ENCODE results near the gene ZNF555. TPM values are rescaled to one million over a fixed set of nuclear protein-coding genes. Genes with fewer than 3 reads are reported as not detected.

The ZNF555 gene
- total and polyA plus RNA-seq, 10 of the 15 experiments (the other 5 are each of a cell fraction or from before 2014, with no cell fraction given) = 0.58 to 1.9 (median 1.2) TPM

DNA sequence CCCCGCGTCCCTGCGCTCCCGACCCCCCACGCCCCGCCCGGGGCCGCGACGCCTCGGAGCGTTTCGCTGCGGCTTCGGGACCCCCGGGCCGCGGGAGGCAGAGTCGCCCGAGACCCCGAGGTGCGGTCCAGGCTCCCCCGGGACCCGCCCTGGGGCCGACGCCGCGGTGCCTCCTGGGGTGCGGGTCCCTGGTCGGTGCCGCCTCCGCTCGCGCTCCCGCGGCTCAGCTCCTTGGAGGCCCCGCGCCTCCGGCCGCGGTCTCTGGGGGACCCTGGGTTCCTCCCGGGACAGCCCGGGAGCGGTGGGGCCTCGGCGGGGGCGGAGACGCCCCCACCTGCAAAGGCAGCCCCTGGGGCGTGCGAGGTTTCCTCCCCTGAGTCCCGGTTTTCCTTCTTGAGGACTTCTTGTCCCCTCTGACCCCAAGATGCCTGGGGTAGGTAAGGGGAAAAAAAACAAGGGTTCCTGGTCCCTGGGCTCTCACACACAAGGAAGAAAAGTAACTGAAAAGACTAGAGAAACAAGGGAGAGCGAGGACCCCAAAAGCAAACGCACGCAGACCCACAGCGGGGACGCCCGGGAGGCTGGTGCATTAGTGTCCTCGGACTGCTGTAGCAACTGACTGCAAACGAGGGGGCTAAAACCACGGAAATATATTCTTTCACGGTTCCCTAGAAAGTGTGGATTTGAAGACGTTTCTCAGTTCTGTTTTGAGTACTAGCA lies 740 bp downstream of the ZNF555 start:
- peak in 1 of 2 experiments; percentile 48; a peak in 1 of 3 replicates for TF ChIP-seq EGR1 (IDR thresholded peaks at IDR 0.05; ENCODE audit: borderline replicate concordance in 1 of 2, low read depth in 2 of 2, low read length in 2 of 2)
- no peak for TF ChIP-seq CBX5 (IDR thresholded peaks at IDR 0.05; ENCODE audit: low read depth)
- BruUV-seq (replicated peaks) = TSS peak; percentile 55
- intact Hi-C loops (cut with micrococcal nuclease; ENCODE audit: unreplicated experiment) = no loop called here

DNA sequence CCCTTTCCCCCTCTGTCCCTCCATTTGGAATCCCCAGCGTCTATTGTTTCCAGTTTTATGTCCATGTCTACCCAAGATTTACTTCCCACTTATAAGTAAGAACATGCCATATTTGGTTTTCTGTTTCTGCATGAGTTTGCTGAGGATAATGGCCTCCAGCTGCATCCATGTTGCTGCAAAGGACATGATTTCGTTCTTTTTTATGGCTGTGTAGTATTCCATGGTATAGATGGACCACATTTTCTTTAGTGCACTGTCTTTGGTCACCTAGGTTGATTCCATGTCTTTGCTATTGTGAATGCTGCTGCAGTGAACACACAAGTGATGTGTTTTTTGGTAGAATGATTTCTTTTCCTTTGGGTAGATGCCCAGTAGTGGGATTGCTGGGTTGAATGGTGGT lies 3.8 kb downstream of the ZNF555 start:
- SMC1A ChIA-PET (ENCODE audit: uncharacterized antibody, unreplicated experiment) = no interaction called here
- no peak overlapping the region for H3K9ac ChIP-seq (ENCODE audit: control insufficient read depth, insufficient read depth, low read length)
- FAIRE-seq (no peak), ATAC-seq (no peak), DNase-seq (ENCODE audit: low read depth, low spot score) (no peak)
- H3K27ac ChIP-seq (ENCODE audit: control insufficient read depth, insufficient read depth) = no peak overlapping the region
- in situ Hi-C loops (cut with MboI) (no loop called here), intact Hi-C loops (cut with micrococcal nuclease; ENCODE audit: unreplicated experiment) (no loop called here)
- RAD21 ChIA-PET (ENCODE audit: unreplicated experiment) = no interaction called here
- CTCF ChIA-PET = no interaction called here
- H3K36me3 ChIP-seq (ENCODE audit: control insufficient read depth in 2 of 2, insufficient read depth in 2 of 2, low read length in 1 of 2) = no peaks in the 10 kb centered on the region
- H2AFZ ChIP-seq (ENCODE audit: control insufficient read depth, low read depth, low read length) = no peak overlapping the region
- H3K79me2 ChIP-seq (ENCODE audit: control insufficient read depth, insufficient read depth, low read length) = peaks cover 2% of the 10 kb centered on the region
- H3K27me3 ChIP-seq (replicated peaks in 1 of 2; ENCODE audit: control insufficient read depth in 2 of 2, insufficient read depth in 2 of 2, low read length in 1 of 2) = no peaks in the 10 kb centered on the region
- H3K4me1 ChIP-seq (ENCODE audit: control insufficient read depth, insufficient read depth, low read length) = peaks cover 3% of the 10 kb centered on the region; the same call in 1 of the 2 replicates
- no peaks in the 10 kb centered on the region for H4K20me1 ChIP-seq (ENCODE audit: control insufficient read depth, insufficient read depth)
- BruUV-seq (replicated peaks) = no TSS peak
- H3K9me3 ChIP-seq (replicated peaks; ENCODE audit: control insufficient read depth, insufficient read depth, low read length) = peaks cover 10% of the 10 kb centered on the region
- H3K4me2 ChIP-seq (ENCODE audit: control insufficient read depth, insufficient read depth) = no peak overlapping the region
- POLR2A ChIA-PET = no interaction called here
- H3K4me3 ChIP-seq = no peak overlapping the region
- 91% methylated on average over 2 of the region's 2 CpGs for WGBS (ENCODE audit: insufficient coverage, insufficient replicate concordance, low lambda C conversion rate, missing lambda C conversion rate)
- TF ChIP-seq POU2F2 (IDR thresholded peaks at IDR 0.05; ENCODE audit: borderline replicate concordance, low read depth, low read length) (no peak), ESRRA (IDR thresholded peaks at IDR 0.05; ENCODE audit: low read length) (no peak), BMI1 (IDR thresholded peaks at IDR 0.05; ENCODE audit: borderline replicate concordance) (no peak), HCFC1 (IDR thresholded peaks at IDR 0.05; ENCODE audit: low read length) (no peak), WRNIP1 (IDR thresholded peaks at IDR 0.05; ENCODE audit: borderline replicate concordance, low read depth, low read length) (no peak), SP1 (IDR thresholded peaks at IDR 0.05; ENCODE audit: low read depth, low read length) (no peak), RUNX3 (IDR thresholded peaks at IDR 0.05; ENCODE audit: low read length) (no peak), SIN3A (IDR thresholded peaks at IDR 0.05; ENCODE audit: low read depth, low read length) (no peak)
- TF ChIP-seq, protein P1, sequence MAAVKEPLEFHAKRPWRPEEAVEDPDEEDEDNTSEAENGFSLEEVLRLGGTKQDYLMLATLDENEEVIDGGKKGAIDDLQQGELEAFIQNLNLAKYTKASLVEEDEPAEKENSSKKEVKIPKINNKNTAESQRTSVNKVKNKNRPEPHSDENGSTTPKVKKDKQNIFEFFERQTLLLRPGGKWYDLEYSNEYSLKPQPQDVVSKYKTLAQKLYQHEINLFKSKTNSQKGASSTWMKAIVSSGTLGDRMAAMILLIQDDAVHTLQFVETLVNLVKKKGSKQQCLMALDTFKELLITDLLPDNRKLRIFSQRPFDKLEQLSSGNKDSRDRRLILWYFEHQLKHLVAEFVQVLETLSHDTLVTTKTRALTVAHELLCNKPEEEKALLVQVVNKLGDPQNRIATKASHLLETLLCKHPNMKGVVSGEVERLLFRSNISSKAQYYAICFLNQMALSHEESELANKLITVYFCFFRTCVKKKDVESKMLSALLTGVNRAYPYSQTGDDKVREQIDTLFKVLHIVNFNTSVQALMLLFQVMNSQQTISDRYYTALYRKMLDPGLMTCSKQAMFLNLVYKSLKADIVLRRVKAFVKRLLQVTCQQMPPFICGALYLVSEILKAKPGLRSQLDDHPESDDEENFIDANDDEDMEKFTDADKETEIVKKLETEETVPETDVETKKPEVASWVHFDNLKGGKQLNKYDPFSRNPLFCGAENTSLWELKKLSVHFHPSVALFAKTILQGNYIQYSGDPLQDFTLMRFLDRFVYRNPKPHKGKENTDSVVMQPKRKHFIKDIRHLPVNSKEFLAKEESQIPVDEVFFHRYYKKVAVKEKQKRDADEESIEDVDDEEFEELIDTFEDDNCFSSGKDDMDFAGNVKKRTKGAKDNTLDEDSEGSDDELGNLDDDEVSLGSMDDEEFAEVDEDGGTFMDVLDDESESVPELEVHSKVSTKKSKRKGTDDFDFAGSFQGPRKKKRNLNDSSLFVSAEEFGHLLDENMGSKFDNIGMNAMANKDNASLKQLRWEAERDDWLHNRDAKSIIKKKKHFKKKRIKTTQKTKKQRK (IDR thresholded peaks at IDR 0.05; ENCODE audit: low read depth, low read length) = no peak

More for the DNA sequence above, 740 bp downstream of the ZNF555 start:
- no peaks in the 10 kb centered on the region for H4K20me1 ChIP-seq (ENCODE audit: control insufficient read depth, insufficient read depth)
- peak overlapping the region; percentile 71; the same call in 1 of the 2 replicates for H3K9ac ChIP-seq (ENCODE audit: control insufficient read depth, insufficient read depth, low read length)
- FAIRE-seq (no peak), DNase-seq (ENCODE audit: low read depth, low spot score) (no peak), ATAC-seq (no peak; the same call in 2 of the 3 replicates)
- H3K4me2 ChIP-seq (ENCODE audit: control insufficient read depth, insufficient read depth) = peak overlapping the region; percentile 58
- ChIA-PET CTCF (interaction anchor here (0.7 kb wide), 1 partner anchor 56 kb away, joined by 3 read pairs; the partner anchor contains the start of gene THOP1), POLR2A (no interaction called here), RAD21 (ENCODE audit: unreplicated experiment) (no interaction called here), SMC1A (ENCODE audit: uncharacterized antibody, unreplicated experiment) (no interaction called here)
- 6% methylated on average over 39 of the region's 62 CpGs for WGBS (ENCODE audit: insufficient coverage, insufficient replicate concordance, low lambda C conversion rate, missing lambda C conversion rate)
- H3K79me2 ChIP-seq (ENCODE audit: control insufficient read depth, insufficient read depth, low read length) = peaks cover 2% of the 10 kb centered on the region
- H3K4me3 ChIP-seq = peak overlapping the region; percentile 93
- H3K27me3 ChIP-seq (replicated peaks in 1 of 2; ENCODE audit: control insufficient read depth in 2 of 2, insufficient read depth in 2 of 2, low read length in 1 of 2) = no peaks in the 10 kb centered on the region
- H3K36me3 ChIP-seq (ENCODE audit: control insufficient read depth in 2 of 2, insufficient read depth in 2 of 2, low read length in 1 of 2) = no peaks in the 10 kb centered on the region
- no peak overlapping the region for H3K27ac ChIP-seq (ENCODE audit: control insufficient read depth, insufficient read depth)
- peaks cover 3% of the 10 kb centered on the region; the same call in 1 of the 2 replicates for H3K4me1 ChIP-seq (ENCODE audit: control insufficient read depth, insufficient read depth, low read length)
- peaks cover 3% of the 10 kb centered on the region for H3K9me3 ChIP-seq (replicated peaks; ENCODE audit: control insufficient read depth, insufficient read depth, low read length)
- H2AFZ ChIP-seq (ENCODE audit: control insufficient read depth, low read depth, low read length) = peak overlapping the region; percentile 81
- in situ Hi-C loops (cut with MboI) = no loop called here
